A549 (cell line): ENCODE data around the gene ASH1L.

Source experiments
- CHD2 ChIP-seq: fragments of 150-350 bp; IDR thresholded peaks from 2 replicates; pipeline ENCODE4 v1.6.1; 2014; ENCODE audit warnings: low read length; ENCODE audit not compliant: partially characterized antibody
- ELK1 ChIP-seq: fragments of 150-350 bp; IDR thresholded peaks from 2 replicates; pipeline ENCODE4 v1.6.1; 2014; ENCODE audit warnings: low read depth, mild to moderate bottlenecking, low read length
- ESRRA ChIP-seq: fragments of 150-350 bp; IDR thresholded peaks from 2 replicates; pipeline ENCODE4 v1.6.1; 2014; ENCODE audit warnings: mild to moderate bottlenecking, low read length, borderline replicate concordance
- HEYL ChIP-seq: fragments of 250-450 bp; sonication (Bioruptor Pico); IDR thresholded peaks from 2 replicates; pipeline ENCODE4 v1.8.0; 2021; ENCODE audit warnings: mild to moderate bottlenecking, moderate library complexity
- HMGXB4 ChIP-seq: fragments of 250-450 bp; sonication (Bioruptor Pico); IDR thresholded peaks from 2 replicates; pipeline ENCODE4 v1.5.0; 2021; ENCODE audit warnings: mild to moderate bottlenecking, moderate library complexity, borderline replicate concordance
- JUNB ChIP-seq: fragments of >200 bp; sonication (Bioruptor Twin); formaldehyde crosslinking; IDR thresholded peaks from 2 replicates; pipeline ENCODE4 v1.6.1; 2016
- MAX ChIP-seq: IDR thresholded peaks from 2 replicates; pipeline ENCODE4 v1.6.1; 2012
- NFE2L2 ChIP-seq: fragments of 150-350 bp; conservative IDR thresholded peaks from 2 replicates; pipeline ENCODE4 v1.6.1; 2014; ENCODE audit warnings: low read length
- PHF8 ChIP-seq: fragments of 200-600 bp; sonication (generic); IDR thresholded peaks from 2 replicates; pipeline ENCODE4 v1.6.1; 2016; ENCODE audit warnings: low read depth, mild to moderate bottlenecking, antibody characterized with exemption, moderate library complexity, borderline replicate concordance
- POLR2A ChIP-seq: IDR thresholded peaks from 2 replicates; pipeline ENCODE4 v1.6.1; 2012; ENCODE audit warnings: mild to moderate bottlenecking, low read length
- RAD21 ChIP-seq, 2 experiments: fragments of >200 bp in 1 of 2; sonication (Bioruptor Twin) in 1 of 2; formaldehyde crosslinking in 1 of 2; IDR thresholded peaks in 1 of 2; conservative IDR thresholded peaks in 1 of 2; 2 replicates in 1 of 2; 3 replicates in 1 of 2; pipeline ENCODE4 v1.6.1; 2012 to 2018; ENCODE audit warnings: inconsistent platforms in 1 of 2
- RFX5 ChIP-seq: fragments of 450-650 bp; IDR thresholded peaks from 2 replicates; pipeline ENCODE4 v1.7.1; 2014; ENCODE audit warnings: antibody characterized with exemption, mild to moderate bottlenecking, moderate library complexity
- SMC3 ChIP-seq: fragments of >200 bp; sonication (Bioruptor Twin); formaldehyde crosslinking; IDR thresholded peaks from 3 replicates; pipeline ENCODE4 v1.6.1; 2018; ENCODE audit warnings: inconsistent platforms
- TF ChIP-seq, protein P1 (sequence below): fragments of >200 bp; sonication (Bioruptor Twin); formaldehyde crosslinking; IDR thresholded peaks from 3 replicates; pipeline ENCODE4 v1.5.1; 2016

GRCh38 chr1:155295183-155295941 lies 267.2 kb downstream of the ASH1L start:
- TF ChIP-seq, protein P1, sequence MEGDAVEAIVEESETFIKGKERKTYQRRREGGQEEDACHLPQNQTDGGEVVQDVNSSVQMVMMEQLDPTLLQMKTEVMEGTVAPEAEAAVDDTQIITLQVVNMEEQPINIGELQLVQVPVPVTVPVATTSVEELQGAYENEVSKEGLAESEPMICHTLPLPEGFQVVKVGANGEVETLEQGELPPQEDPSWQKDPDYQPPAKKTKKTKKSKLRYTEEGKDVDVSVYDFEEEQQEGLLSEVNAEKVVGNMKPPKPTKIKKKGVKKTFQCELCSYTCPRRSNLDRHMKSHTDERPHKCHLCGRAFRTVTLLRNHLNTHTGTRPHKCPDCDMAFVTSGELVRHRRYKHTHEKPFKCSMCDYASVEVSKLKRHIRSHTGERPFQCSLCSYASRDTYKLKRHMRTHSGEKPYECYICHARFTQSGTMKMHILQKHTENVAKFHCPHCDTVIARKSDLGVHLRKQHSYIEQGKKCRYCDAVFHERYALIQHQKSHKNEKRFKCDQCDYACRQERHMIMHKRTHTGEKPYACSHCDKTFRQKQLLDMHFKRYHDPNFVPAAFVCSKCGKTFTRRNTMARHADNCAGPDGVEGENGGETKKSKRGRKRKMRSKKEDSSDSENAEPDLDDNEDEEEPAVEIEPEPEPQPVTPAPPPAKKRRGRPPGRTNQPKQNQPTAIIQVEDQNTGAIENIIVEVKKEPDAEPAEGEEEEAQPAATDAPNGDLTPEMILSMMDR = no peak
- TF ChIP-seq POLR2A = no peak
- no peak for TF ChIP-seq ELK1
- no peak for TF ChIP-seq RAD21 (conservative IDR thresholded peaks at IDR 0.05 in 1 of 2, IDR thresholded peaks at IDR 0.05 in 1 of 2)
- no peak for TF ChIP-seq MAX
- TF ChIP-seq ESRRA = no peak
- no peak for TF ChIP-seq JUNB
- no peak for TF ChIP-seq HEYL
- TF ChIP-seq SMC3 = no peak
- no peak for TF ChIP-seq CHD2
- no peak for TF ChIP-seq NFE2L2
- no peak for TF ChIP-seq HMGXB4
- TF ChIP-seq RFX5 = no peak
- no peak for TF ChIP-seq PHF8
